ENCODE data around the gene CEP170. TPM values are rescaled to one million over a fixed set of nuclear protein-coding genes. Genes with fewer than 3 reads are reported as not detected.

CEP170 gene
- total RNA-seq, 1 experiment from 2014 or later: 124 TPM

GRCh38 chr1:243244432-243244841 lies 10.6 kb downstream of the CEP170 start:
- Histone ChIP-seq H3K27ac (ENCODE audit: low read length) (no peak overlapping the region), H3K4me2 (ENCODE audit: low read depth, low read length, poor library complexity, severe bottlenecking) (no peak overlapping the region)

GRCh38 chr1:243236604-243237252 lies 18.4 kb downstream of the CEP170 start:
- Histone ChIP-seq H3K4me3 (ENCODE audit: low read length) (no peak overlapping the region), H3K9me3 (ENCODE audit: low read length) (peaks cover 22% of the 10 kb centered on the region), H3K27me3 (ENCODE audit: low read length) (no peaks in the 10 kb centered on the region), H3K79me2 (ENCODE audit: low read length) (peaks cover 98% of the 10 kb centered on the region), H3K4me1 (ENCODE audit: low read length) (no peaks in the 10 kb centered on the region), H2AFZ (ENCODE audit: low read length) (no peak overlapping the region), H3K9me2 (replicated peaks; ENCODE audit: insufficient read depth, low read length) (no peaks in the 10 kb centered on the region), H3K9ac (ENCODE audit: low read length) (no peak overlapping the region), H4K20me1 (ENCODE audit: insufficient read depth, low read depth, low read length) (no peaks in the 10 kb centered on the region), H3K4me2 (ENCODE audit: low read depth, low read length, poor library complexity, severe bottlenecking) (no peak overlapping the region), H3K27ac (ENCODE audit: low read length) (no peak overlapping the region), H3K36me3 (ENCODE audit: insufficient read depth, low read length) (peaks cover 57% of the 10 kb centered on the region)
- DNase-seq: no peak

More at GRCh38 chr1:243244432-243244841, 10.6 kb downstream of the CEP170 start:
- Histone ChIP-seq H3K9me2 (replicated peaks; ENCODE audit: insufficient read depth, low read length) (no peaks in the 10 kb centered on the region), H3K36me3 (ENCODE audit: insufficient read depth, low read length) (peaks cover 7% of the 10 kb centered on the region), H3K9ac (ENCODE audit: low read length) (no peak overlapping the region), H3K79me2 (ENCODE audit: low read length) (peaks cover 99% of the 10 kb centered on the region), H3K27me3 (ENCODE audit: low read length) (no peaks in the 10 kb centered on the region), H2AFZ (ENCODE audit: low read length) (no peak overlapping the region), H3K4me1 (ENCODE audit: low read length) (peaks cover 24% of the 10 kb centered on the region), H3K9me3 (ENCODE audit: low read length) (no peaks in the 10 kb centered on the region), H4K20me1 (ENCODE audit: insufficient read depth, low read depth, low read length) (no peaks in the 10 kb centered on the region), H3K4me3 (ENCODE audit: low read length) (no peak overlapping the region)
- DNase-seq: no peak

- DNase-seq: no peak
- Histone ChIP-seq H3K9ac (ENCODE audit: low read length) (no peak overlapping the region), H3K9me2 (replicated peaks; ENCODE audit: insufficient read depth, low read length) (no peaks in the 10 kb centered on the region), H2AFZ (ENCODE audit: low read length) (no peak overlapping the region), H4K20me1 (ENCODE audit: insufficient read depth, low read depth, low read length) (no peaks in the 10 kb centered on the region), H3K27ac (ENCODE audit: low read length) (no peak overlapping the region), H3K27me3 (ENCODE audit: low read length) (no peaks in the 10 kb centered on the region), H3K4me1 (ENCODE audit: low read length) (no peaks in the 10 kb centered on the region), H3K79me2 (ENCODE audit: low read length) (peaks cover 98% of the 10 kb centered on the region), H3K36me3 (ENCODE audit: insufficient read depth, low read length) (peaks cover 59% of the 10 kb centered on the region), H3K4me2 (ENCODE audit: low read depth, low read length, poor library complexity, severe bottlenecking) (no peak overlapping the region), H3K4me3 (ENCODE audit: low read length) (no peak overlapping the region), H3K9me3 (ENCODE audit: low read length) (peaks cover 33% of the 10 kb centered on the region)
Measured at GRCh38 chr1:243234978-243235647, 20.0 kb downstream of the CEP170 start.

GRCh38 chr1:243233908-243234307 lies 21.2 kb downstream of the CEP170 start:
- no peaks in the 10 kb centered on the region for H3K27me3 ChIP-seq (ENCODE audit: low read length)
- H3K4me3 ChIP-seq (ENCODE audit: low read length): no peak overlapping the region
- peaks cover 98% of the 10 kb centered on the region for H3K79me2 ChIP-seq (ENCODE audit: low read length)
- peaks cover 64% of the 10 kb centered on the region for H3K36me3 ChIP-seq (ENCODE audit: insufficient read depth, low read length)
- no peaks in the 10 kb centered on the region for H4K20me1 ChIP-seq (ENCODE audit: insufficient read depth, low read depth, low read length)
- no peak overlapping the region for H2AFZ ChIP-seq (ENCODE audit: low read length)
- DNase-seq: no peak
- 0 out of 2 replicates have a peak, but pooled peaks cover under 1% of the 10 kb centered on the region for H3K4me1 ChIP-seq (ENCODE audit: low read length)
- no peak overlapping the region for H3K27ac ChIP-seq (ENCODE audit: low read length)
- H3K4me2 ChIP-seq (ENCODE audit: low read depth, low read length, poor library complexity, severe bottlenecking): no peak overlapping the region
- no peak overlapping the region for H3K9ac ChIP-seq (ENCODE audit: low read length)
- H3K9me3 ChIP-seq (ENCODE audit: low read length): peaks cover 33% of the 10 kb centered on the region
- H3K9me2 ChIP-seq (replicated peaks; ENCODE audit: insufficient read depth, low read length): no peaks in the 10 kb centered on the region

GRCh38 chr1:243230914-243231313 lies 24.2 kb downstream of the CEP170 start:
- Histone ChIP-seq H3K36me3 (ENCODE audit: insufficient read depth, low read length) (peaks cover 45% of the 10 kb centered on the region), H3K27ac (ENCODE audit: low read length) (no peak overlapping the region), H3K4me1 (ENCODE audit: low read length) (peaks cover 3% of the 10 kb centered on the region; the same call in 1 of the 2 replicates), H4K20me1 (ENCODE audit: insufficient read depth, low read depth, low read length) (no peaks in the 10 kb centered on the region), H3K9ac (ENCODE audit: low read length) (no peak overlapping the region), H3K4me2 (ENCODE audit: low read depth, low read length, poor library complexity, severe bottlenecking) (no peak overlapping the region), H3K9me2 (replicated peaks; ENCODE audit: insufficient read depth, low read length) (no peaks in the 10 kb centered on the region), H3K4me3 (ENCODE audit: low read length) (no peak overlapping the region), H2AFZ (ENCODE audit: low read length) (no peak overlapping the region), H3K27me3 (ENCODE audit: low read length) (no peaks in the 10 kb centered on the region), H3K79me2 (ENCODE audit: low read length) (peaks cover 96% of the 10 kb centered on the region), H3K9me3 (ENCODE audit: low read length) (peaks cover 33% of the 10 kb centered on the region)
- DNase-seq: peak; percentile 60

GRCh38 chr1:243229526-243229925 lies 25.6 kb downstream of the CEP170 start:
- H4K20me1 ChIP-seq (ENCODE audit: insufficient read depth, low read depth, low read length): no peaks in the 10 kb centered on the region
- H3K27me3 ChIP-seq (ENCODE audit: low read length): no peaks in the 10 kb centered on the region
- H3K4me2 ChIP-seq (ENCODE audit: low read depth, low read length, poor library complexity, severe bottlenecking): no peak overlapping the region
- H3K9me2 ChIP-seq (replicated peaks; ENCODE audit: insufficient read depth, low read length): no peaks in the 10 kb centered on the region
- no peak overlapping the region for H3K27ac ChIP-seq (ENCODE audit: low read length)
- peaks cover 3% of the 10 kb centered on the region; the same call in 1 of the 2 replicates for H3K4me1 ChIP-seq (ENCODE audit: low read length)
- H3K79me2 ChIP-seq (ENCODE audit: low read length): peaks cover 94% of the 10 kb centered on the region
- DNase-seq: no peak
- H3K36me3 ChIP-seq (ENCODE audit: insufficient read depth, low read length): peaks cover 34% of the 10 kb centered on the region
- no peak overlapping the region for H3K9ac ChIP-seq (ENCODE audit: low read length)
- peaks cover 24% of the 10 kb centered on the region for H3K9me3 ChIP-seq (ENCODE audit: low read length)
- no peak overlapping the region for H3K4me3 ChIP-seq (ENCODE audit: low read length)
- H2AFZ ChIP-seq (ENCODE audit: low read length): no peak overlapping the region

GRCh38 chr1:243227622-243228021 lies 27.5 kb downstream of the CEP170 start:
- H3K9me2 ChIP-seq (replicated peaks; ENCODE audit: insufficient read depth, low read length): no peaks in the 10 kb centered on the region
- H3K9me3 ChIP-seq (ENCODE audit: low read length): peaks cover 17% of the 10 kb centered on the region
- no peak for DNase-seq
- no peak overlapping the region for H3K4me2 ChIP-seq (ENCODE audit: low read depth, low read length, poor library complexity, severe bottlenecking)
- peaks cover 40% of the 10 kb centered on the region for H3K36me3 ChIP-seq (ENCODE audit: insufficient read depth, low read length)
- H2AFZ ChIP-seq (ENCODE audit: low read length): no peak overlapping the region
- no peak overlapping the region for H3K27ac ChIP-seq (ENCODE audit: low read length)
- no peaks in the 10 kb centered on the region for H3K27me3 ChIP-seq (ENCODE audit: low read length)
- H3K79me2 ChIP-seq (ENCODE audit: low read length): peaks cover 97% of the 10 kb centered on the region
- no peak overlapping the region for H3K4me3 ChIP-seq (ENCODE audit: low read length)
- no peaks in the 10 kb centered on the region for H4K20me1 ChIP-seq (ENCODE audit: insufficient read depth, low read depth, low read length)
- no peak overlapping the region for H3K9ac ChIP-seq (ENCODE audit: low read length)
- peaks cover 3% of the 10 kb centered on the region; the same call in 1 of the 2 replicates for H3K4me1 ChIP-seq (ENCODE audit: low read length)

GRCh38 chr1:243218059-243218458 lies 37.0 kb downstream of the CEP170 start:
- H3K9me3 ChIP-seq (ENCODE audit: low read length): no peaks in the 10 kb centered on the region
- no peak overlapping the region for H2AFZ ChIP-seq (ENCODE audit: low read length)
- H3K27me3 ChIP-seq (ENCODE audit: low read length): no peaks in the 10 kb centered on the region
- H3K27ac ChIP-seq (ENCODE audit: low read length): no peak overlapping the region
- H4K20me1 ChIP-seq (ENCODE audit: insufficient read depth, low read depth, low read length): no peaks in the 10 kb centered on the region
- DNase-seq: no peak
- peaks cover 85% of the 10 kb centered on the region for H3K79me2 ChIP-seq (ENCODE audit: low read length)
- H3K36me3 ChIP-seq (ENCODE audit: insufficient read depth, low read length): peaks cover 64% of the 10 kb centered on the region
- no peak overlapping the region for H3K9ac ChIP-seq (ENCODE audit: low read length)
- H3K4me2 ChIP-seq (ENCODE audit: low read depth, low read length, poor library complexity, severe bottlenecking): no peak overlapping the region
- no peak overlapping the region for H3K4me3 ChIP-seq (ENCODE audit: low read length)
- H3K9me2 ChIP-seq (replicated peaks; ENCODE audit: insufficient read depth, low read length): no peaks in the 10 kb centered on the region
- H3K4me1 ChIP-seq (ENCODE audit: low read length): 0 out of 2 replicates have a peak, but pooled peaks cover 2% of the 10 kb centered on the region
